GM19035 (cell line): ENCODE results near the gene KCND3.

Experiments
- ATAC-seq: cut with Tn5 transposase; IDR thresholded peaks from one replicate; pipeline ENCODE4 v1.9.1; 2021; ENCODE audit not compliant: unreplicated experiment

Gene KCND3

DNA sequence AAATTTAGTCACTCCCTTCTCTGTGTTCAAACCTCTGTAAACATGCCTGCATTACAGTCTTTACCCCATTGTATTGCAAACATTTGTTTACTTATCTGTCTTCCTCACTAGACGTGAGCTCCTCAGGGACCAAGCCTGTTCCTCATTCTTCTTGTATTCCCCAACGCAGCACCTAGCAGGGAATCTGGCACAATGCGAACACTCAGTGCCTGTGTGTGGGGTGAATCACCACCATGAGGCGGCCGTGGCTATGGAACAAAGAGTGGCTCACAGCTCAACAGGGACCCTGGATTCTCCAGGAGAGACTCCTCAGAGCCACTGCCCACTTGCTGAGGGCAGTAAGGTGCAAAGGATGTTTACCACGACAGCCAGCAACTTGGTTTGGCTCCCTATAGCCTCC, 137.9 kb downstream of the KCND3 start:
- no peak for ATAC-seq

DNA sequence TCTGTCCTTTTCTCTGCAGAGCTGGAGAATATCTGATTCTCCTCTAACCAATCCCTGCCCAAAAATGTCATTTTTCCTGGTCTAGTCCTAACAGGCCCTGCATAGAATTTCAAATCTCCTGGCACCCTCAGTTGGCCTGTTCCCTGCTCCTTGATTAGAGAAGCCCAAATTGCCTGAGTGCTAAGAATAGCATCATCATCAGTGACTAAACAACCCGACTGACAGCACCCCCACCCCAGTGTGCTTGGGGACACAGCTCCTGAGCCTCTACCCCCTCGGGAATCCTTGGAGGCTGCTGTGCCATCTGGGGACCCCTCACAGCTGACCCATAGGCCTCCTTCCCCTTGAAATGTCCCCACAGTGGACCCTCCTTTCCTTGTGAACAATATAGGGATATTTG, 139.4 kb downstream of the KCND3 start:
- no peak for ATAC-seq

DNA sequence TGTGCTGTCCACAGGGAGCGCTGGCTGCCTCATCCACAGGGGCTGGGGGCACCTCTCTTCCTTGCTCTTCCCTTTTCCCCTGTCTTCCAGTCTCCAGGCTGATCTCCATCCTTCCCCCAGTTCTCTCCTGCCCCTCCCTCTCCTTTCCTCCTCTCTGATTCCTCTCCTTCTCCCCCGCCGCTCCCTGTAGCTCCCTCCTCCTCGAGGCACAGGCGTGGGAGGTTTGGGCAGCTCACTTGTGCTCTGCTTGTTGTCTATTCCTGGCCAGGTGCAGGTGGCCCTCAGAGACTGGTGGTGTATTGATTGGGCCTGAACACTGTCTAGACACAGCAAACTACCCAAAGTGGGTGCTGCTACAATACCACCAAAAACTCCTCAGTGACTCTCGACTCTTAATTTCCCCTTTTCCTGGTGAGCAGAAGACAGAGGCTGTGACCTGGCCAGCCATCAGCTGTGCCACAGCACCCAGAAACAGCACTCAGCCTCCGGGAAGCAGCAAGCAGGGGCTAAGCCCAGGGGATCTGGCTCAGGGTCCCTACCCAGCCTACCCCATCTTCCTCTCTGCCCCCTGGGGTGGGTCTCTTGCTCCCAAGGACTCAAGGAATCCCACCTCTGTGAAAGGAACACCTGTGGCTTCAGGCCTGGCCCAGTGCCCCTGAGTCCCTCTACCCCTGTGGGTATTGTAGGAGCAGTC, 140.5 kb downstream of the KCND3 start:
- no peak for ATAC-seq

DNA sequence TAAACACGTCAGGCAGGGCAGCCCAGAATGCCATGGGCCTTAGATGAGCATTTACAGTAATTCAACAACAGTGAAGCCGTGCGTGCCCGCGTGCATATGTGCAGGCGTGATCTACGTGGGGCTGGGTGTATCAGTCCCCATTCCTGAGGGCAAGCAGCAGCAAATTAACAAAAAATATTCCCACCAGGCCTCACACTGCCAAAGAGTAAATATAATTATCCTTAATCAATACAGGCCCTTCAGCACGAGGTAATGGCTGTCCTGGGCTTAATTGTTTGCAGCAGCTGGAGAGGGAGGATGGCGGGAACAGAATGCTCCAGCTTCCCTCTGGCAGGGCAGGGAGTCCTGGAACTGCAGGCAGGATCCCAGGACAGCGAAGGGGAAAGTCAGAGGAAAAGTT, 142.0 kb downstream of the KCND3 start:
- no peak for ATAC-seq

DNA sequence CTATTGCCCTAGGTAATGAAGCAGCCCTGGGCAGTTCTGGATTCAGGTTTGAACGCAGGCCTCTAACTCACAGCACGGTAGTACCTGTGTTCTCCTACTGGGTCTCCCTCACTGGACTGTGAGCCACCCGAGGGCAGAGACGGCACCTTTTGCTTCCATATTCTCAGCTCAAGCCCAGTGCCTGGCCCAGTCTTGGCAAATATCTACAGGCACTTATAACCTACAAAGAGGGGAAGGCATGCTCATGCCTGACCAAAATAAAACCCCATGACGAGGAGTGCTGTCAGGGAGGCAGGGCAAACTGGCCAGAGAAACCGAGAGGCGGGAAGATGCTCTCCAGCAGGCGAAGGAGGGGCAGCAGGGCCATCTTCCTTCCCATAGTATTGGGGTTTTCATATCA, 142.6 kb downstream of the KCND3 start:
- no peak for ATAC-seq

DNA sequence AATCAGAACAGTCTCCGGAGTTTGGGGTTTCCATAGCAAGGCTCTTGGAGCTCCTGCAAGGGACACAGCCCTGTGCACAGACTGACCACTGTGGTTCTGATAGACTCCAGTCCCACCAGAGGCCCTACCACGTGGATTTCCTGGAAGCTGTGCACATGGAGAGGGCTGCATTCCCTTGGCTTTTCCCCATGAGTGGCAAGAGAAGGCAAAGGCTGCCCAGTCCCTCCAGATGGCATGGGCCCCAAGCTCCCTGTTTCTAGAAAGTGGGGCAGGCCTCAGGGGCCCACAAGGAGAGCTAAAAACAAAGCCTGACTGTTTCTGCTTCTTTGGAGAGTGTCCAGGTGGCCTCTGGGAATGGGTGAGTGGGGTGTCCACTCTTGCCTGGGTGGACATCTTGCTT, 146.3 kb downstream of the KCND3 start:
- ATAC-seq, result no peak

DNA sequence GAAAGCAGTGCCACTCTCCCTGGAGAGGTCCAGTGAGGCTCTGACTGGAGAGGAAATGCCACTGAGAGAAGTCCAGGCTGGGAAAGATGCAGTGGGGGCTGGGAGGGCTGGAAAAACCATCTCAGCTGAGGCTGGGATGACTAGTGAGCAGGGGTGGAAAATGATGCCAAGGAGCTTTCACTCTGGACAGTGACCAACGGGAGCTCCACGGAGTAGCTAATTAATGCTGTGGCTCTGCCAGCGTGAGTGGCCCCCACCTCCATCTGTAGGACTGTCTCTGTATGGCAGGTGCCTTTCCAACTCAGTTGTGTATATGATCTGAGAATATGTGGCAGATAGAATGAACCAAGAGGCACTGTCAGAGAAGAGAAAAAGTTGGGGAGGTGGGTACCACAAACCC, 147.1 kb downstream of the KCND3 start:
- no peak for ATAC-seq

DNA sequence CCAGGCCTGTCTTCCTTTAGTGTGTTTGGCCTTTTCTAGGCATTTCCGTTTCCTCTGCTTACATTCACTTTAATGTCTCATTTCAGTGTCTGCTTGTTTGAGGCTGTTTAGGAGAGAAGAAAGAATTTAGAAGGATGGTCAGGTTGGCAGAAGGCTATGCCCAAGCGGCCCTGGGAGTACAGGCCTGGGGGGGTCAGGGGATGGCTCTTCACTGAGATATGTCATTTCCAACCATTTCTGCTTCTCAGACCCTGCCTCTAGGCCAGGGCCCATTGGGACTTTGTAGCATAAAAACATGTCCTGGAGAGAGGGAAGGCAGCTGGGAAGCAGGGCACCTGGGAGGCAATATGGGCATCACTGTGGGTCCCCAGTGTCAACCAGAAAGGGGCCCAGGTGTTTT, 147.7 kb downstream of the KCND3 start:
- no peak for ATAC-seq

DNA sequence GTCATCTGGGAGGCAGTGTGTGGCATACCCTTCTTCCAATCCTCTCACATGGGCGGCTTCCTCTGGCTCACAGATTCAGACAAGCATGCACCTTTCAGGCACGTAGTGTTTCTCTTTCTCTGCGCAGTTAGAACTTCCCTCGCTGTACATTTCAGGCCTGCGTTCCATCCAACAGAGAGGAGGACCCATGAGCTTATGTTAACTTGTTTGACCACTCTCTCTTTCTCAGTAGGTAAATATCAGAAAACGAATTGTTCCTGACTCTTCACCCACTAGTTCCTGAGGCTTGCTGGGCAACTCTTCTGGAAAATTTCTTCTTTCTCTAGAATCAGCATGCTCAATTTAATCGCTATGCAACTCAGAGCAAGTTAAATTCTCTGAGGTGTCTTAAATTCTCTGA, 148.3 kb downstream of the KCND3 start:
- no peak for ATAC-seq

DNA sequence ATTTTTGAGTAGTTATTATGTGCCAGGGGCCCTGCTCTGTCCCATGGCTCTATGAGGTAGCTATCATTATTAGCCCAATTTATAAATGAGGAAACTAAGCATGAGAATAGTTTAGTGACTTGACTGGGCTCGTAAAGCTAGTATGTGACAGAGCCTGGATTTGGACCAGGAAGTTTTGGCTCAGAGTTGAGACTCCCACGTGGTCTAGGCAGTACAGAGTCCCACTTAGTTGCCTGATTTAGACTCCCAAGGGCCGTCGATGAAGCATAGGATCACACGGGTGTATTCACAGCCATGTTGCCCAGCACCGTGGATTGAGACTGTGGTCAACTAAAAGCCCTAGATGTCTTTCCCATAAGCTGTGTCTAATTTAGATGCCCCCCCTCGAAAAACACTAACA, 152.1 kb downstream of the KCND3 start:
- no peak for ATAC-seq

DNA sequence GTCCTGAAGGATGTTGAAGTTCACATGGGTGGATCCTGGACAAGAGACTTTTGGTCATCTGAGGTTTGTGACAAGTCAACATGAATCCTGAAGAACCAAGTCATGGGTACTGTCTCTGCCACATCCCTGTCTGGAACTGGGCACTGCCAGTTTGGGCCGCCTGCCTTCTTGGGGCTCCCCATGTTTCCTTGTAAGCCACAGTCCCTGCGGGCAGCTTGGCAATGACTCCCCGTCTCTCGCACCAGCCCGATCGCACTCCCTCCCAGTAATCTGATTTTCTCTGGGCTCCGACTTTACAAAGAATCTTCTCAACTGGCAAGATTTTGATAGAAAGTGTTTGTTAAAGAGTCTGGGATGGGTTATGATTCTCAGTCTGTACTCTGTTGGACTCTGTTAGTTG, 153.4 kb downstream of the KCND3 start:
- no peak for ATAC-seq

DNA sequence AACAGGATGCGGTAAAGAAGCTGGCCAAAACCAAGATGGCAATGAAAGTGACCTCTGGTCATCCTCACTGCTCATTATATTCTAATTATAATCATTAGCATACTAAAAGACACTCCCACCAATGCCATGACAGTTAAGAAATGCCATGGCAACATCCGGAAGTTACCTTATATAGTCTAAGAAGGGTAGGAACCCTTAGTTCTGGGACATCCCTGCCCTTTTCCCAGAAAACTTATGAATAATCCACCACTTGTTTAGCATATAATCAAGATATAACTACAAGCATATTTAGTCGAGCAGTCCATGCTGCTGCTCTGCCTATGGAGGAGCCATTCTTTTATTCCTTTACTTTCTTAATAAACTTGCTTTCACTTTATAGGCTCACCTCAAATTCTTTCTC, 154.0 kb downstream of the KCND3 start:
- no peak for ATAC-seq

DNA sequence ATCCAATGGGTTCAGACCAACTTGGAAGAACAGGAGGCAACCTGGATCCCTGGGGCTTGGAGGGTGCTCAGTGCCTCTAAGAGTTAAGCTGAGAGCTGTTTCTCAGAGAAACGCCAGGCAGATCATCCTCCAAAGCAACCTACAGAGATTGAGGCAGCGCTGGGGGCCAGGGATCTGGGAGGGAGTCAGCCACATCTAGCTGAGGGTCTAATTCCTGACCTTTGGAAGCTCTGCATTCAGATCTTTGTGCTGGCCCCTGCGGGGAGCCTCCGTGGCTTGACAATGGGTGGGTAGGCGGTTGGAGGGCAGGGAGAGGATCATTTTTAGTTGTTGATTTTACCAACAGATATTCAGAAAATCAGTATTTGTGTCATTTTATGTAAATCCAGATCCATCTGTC, 154.5 kb downstream of the KCND3 start:
- no peak for ATAC-seq

DNA sequence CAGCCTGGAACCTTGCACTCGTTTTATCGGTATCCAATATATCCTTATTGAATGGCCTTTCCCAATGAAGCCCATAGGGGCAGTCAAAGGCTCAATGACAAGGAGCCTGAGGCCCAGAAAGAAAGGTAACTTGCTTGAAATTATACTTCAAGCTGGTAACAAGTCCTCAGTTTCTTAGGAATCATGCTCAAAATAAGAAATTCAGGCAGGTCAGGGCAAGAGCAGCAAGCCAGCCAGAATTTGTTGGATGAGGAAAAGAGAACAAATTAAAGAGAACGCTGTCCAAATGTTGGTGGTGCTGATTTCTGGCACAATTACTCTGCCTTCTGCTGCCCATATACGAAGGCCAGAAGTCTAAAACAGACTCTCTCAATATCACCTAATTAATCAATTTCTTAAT, 156.1 kb downstream of the KCND3 start:
- no peak for ATAC-seq

DNA sequence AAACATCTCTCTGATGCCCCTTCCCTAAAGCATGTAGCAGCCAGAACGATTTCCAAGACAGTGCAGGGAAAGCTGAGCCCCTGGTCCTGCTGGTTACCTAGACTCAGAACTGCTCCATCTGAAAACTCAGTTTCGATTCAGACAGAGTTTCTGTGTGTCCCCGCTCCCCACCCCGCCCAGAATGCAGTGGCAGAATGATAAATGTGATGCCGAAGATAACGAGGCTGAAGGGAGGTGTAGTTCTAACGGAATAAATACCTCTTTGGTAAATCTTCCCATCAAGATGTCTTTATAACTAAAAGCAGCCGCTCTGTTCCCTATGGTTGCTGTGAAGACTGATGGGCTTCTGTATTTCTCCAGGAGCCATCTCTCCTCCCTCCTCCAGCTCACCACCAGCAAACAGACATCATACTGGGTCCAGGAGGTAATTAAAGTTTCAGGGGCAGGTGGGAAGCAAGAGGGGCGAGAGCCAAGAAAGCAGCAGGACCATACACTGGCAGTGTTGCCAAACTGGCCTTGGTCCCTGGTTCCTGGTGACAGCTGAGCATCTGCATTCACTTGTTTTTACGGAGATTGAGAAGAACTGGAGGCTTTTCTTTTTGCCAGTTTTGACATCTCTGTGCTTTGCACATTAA, 156.8 kb downstream of the KCND3 start:
- no peak for ATAC-seq

DNA sequence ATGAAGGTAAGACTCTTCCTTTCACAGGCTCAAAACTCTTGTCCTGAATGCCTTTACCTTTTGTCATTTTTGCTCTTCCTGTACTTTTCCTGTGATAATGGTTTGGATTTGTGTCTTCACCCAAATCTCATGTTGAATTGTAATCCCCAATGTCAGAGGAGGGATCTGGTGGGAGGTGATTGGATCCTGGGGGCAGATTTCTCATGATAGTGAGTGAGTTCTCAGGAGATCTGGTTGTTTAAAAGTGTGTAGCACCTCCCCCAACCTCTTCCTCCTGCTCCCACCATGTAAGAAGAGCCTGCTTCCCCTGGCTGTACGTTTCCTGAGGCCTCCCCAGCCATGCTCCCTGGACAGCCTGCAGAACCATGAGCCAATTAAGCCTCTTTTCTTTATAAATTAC, 158.3 kb downstream of the KCND3 start:
- no peak for ATAC-seq

DNA sequence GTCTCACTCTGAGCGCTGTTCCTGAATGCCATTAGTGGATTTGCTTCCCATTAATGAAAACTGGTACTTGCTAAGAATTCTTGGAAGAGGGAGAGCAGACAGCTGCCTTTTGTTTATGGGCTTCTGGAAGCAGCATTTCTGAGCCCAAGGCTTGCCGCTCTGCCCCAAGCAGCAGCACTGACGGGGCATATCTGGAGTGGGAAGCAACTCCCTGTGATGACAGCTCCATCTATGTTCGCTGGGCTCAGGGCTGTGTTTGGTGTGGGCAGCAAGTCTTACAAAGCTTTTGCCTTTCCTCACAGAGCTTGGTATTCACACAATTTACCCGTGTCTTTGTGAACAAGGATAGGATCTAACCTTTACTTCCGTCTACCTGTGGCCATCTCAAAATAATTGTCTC, 161.5 kb downstream of the KCND3 start:
- ATAC-seq, result no peak

DNA sequence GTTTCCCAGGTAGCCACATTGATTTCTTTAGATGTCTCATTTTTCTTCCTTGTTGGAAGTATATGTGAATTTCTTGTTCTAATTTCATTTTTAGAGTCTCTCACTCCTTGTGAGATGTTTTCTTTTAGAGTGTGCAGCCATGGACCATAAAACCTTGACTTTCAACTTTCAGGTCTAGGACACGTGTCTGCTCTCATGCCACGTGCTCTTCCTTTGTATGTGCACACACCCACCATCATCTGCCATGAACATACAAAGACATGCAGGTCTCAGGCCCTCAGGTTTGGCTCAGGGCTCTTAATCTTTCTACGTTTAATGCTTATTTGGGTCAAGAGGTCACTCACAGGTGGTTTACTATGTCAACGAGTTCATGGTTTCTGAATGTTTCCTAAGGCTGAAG, 163.2 kb downstream of the KCND3 start:
- no peak for ATAC-seq

DNA sequence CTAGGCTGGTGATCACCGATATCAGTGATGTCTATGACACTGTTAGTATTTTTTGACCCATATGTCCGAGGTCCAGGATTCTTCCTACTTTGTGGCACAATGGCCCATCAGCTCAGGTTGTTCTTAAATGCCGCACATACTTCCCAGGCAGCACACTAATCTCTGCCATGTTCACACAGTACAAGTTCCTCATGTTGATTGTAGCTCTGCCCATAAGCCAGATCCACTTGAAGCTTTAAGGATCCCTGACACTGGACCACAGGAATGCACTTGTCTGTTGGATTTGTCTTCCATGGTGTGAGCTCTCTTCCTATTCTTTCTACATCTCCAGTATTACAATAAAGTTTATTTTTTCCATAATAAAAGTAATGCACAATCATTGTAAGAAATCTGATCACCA, 164.3 kb downstream of the KCND3 start:
- ATAC-seq, result no peak

DNA sequence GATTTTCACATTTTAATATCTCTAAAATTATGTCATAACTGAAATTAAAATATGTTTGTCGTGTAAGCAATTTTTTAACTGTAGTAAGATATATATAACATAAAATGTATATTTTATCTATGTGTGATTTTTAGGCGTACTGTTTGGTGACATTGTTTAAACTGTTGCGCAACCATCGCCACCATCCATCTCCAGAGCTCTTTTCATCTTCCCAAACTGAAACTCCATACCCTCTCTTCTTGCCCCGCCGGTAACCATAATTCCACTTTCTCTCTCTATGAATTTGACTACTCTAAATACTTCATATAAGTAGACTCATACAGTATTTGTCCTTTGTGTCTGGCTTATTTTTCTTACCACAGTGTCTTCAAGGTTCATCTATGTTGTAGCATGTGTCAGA, 167.3 kb downstream of the KCND3 start:
- no peak for ATAC-seq

DNA sequence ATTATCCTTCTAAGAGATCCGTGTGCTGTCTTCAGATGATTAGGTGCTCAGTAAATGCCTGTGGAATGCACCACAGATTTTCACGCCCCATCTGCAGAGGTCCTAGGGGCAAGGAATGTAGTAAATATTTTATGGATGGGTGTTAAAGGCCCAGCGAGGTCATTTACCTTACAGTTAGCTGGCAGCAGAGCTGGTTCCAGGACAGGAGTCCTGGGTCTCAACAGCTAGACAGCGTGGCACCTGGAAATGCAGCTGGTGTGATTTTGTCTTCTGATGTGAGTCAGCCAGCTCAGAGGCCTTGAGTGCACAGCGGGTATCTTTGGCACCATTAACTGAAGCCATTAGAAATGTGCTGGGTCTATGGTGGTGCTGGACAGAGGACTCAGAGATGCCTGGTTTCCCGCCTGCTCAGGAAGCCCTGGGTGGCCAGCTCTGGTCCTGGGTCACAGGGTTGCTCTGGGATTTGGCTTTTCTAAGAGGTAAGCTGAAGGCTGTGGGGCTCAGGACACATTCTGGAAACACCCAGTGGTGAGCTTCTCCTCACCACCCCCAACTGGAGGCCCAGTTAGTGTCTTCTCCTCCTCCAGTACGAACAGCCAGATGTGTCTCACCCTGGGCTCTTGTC, 168.2 kb downstream of the KCND3 start:
- ATAC-seq, result no peak

DNA sequence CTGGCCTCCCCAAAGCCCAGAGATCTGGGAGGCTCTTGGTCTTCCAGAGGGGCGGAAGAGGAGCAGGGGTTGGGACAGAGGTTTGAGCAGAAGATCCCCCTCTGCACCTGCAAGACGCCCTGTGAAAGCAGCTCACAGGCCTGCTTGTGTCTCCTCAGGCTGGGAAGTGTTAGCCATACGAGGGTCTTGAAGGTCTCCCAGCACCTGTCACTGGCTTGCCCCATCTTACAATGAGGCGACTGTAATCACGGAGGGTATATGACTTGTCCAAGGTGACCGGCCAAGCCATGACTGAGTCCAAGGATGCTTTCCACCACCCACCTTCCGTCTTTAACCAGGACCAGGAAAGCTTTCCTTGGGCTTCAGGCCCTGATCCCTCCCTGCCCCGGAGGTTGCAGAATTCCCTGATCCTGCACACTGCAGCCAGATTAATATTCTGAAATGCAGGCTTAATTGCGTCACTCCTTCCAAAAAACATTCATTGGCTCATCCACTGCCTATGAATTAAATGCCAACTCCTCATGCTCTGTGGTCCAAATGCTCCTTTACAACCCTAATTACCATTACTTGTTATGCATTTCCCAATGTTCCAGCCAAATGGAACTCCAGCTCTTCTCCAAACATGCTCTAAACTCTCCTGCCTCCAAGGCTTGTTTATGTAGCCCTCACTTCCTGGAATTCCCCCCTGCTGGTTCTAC, 169.8 kb downstream of the KCND3 start:
- no peak for ATAC-seq
